Activated CD4-positive, alpha-beta T cell treated with anti-CD3 and anti-CD28 coated beads for 1 hour (primary cell): ENCODE measurements around the gene ZNF296.

Experiments used
- DNase-seq: peaks from one replicate; pipeline ENCODE4 v3.0.0-alpha.2; 2020

The ZNF296 gene

GRCh38 chr19:45102481-45102880 lies 26.2 kb upstream of the ZNF296 start:
- DNase-seq: no peak

GRCh38 chr19:45101806-45102205 lies 25.5 kb upstream of the ZNF296 start:
- DNase-seq: no peak

- no peak for DNase-seq
Observed at GRCh38 chr19:45100846-45101252, 24.6 kb upstream of the ZNF296 start.

- DNase-seq: no peak
Observed at GRCh38 chr19:45100201-45100600, 23.9 kb upstream of the ZNF296 start.

- DNase-seq: no peak
Observed at GRCh38 chr19:45099467-45100191, 23.4 kb upstream of the ZNF296 start.

- DNase-seq: no peak
Observed at GRCh38 chr19:45098521-45099466, 22.5 kb upstream of the ZNF296 start.

- no peak for DNase-seq
Observed at GRCh38 chr19:45097776-45098520, 21.7 kb upstream of the ZNF296 start.

GRCh38 chr19:45097450-45097775 lies 21.1 kb upstream of the ZNF296 start:
- no peak for DNase-seq

GRCh38 chr19:45096700-45097099 lies 20.4 kb upstream of the ZNF296 start:
- no peak for DNase-seq

- DNase-seq: no peak
Observed at GRCh38 chr19:45095496-45096413, 19.5 kb upstream of the ZNF296 start.

- DNase-seq: no peak
Observed at GRCh38 chr19:45094707-45095106, 18.4 kb upstream of the ZNF296 start.

GRCh38 chr19:45094137-45094536 lies 17.9 kb upstream of the ZNF296 start:
- DNase-seq: no peak

GRCh38 chr19:45092747-45093678 lies 16.7 kb upstream of the ZNF296 start, which contains the start of gene PPP1R37:
PPP1R37 (plus strand) TSS chr19:45093179; CDS start chr19:45093326, 147 bp downstream.
- peak; percentile 89 for DNase-seq

GRCh38 chr19:45091031-45091923 lies 15.0 kb upstream of the ZNF296 start:
- peak; percentile 94 for DNase-seq

- no peak for DNase-seq
Observed at GRCh38 chr19:45090606-45091005, 14.3 kb upstream of the ZNF296 start.

- no peak for DNase-seq
Observed at GRCh38 chr19:45090034-45090433, 13.8 kb upstream of the ZNF296 start.

- DNase-seq: no peak
Observed at GRCh38 chr19:45087531-45087930, 11.3 kb upstream of the ZNF296 start.

- no peak for DNase-seq
Observed at GRCh38 chr19:45086480-45086879, 10.2 kb upstream of the ZNF296 start.

- DNase-seq: no peak
Observed at GRCh38 chr19:45082170-45082569, 5.9 kb upstream of the ZNF296 start.

GRCh38 chr19:45079911-45080370 lies 3.7 kb upstream of the ZNF296 start:
- no peak for DNase-seq
